Stimulated activated CD8-positive, alpha-beta memory T cell treated with anti-CD3 and anti-CD28 coated beads, Interleukin-4, amount 100 ng/mL, for 1 hour (primary cell): Measurements from ENCODE around the gene TAX1BP1.
A peak's percentile ranks its signal among the peaks of the same experiment; 100 is the strongest.
"Not testable (repeated sequence)": the region's sequence is repeated elsewhere in the genome, so short reads cannot be mapped to it uniquely, and the experiment has no call there.

Source experiments
- DNase-seq, 2 donors: peaks; one replicate each; pipeline ENCODE4 v3.0.0-alpha.2; 2020; ENCODE audit warnings: low read depth in 2 of 2, low spot score in 1 of 2

Gene TAX1BP1

DNA sequence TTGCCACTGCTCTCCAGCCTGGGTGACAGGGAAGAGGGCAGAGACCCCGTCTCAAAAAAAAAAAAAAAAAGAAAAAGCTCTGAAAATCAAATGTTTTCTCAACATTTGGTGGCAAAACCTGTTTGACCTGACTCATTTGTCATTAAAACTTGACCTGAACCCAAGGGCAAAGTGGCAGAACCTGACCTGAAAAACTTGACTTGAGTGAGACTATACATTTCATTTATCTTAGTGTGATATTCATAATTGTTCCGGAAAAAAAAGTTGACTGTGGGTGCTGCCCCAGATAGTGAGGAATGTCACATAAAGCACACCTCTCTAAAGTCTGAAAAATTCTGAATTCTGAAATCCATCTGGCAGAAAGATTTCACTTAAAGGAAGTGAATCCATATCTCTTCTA is 2.3 kb upstream of the TAX1BP1 start:
- DNase-seq = no peak

DNA sequence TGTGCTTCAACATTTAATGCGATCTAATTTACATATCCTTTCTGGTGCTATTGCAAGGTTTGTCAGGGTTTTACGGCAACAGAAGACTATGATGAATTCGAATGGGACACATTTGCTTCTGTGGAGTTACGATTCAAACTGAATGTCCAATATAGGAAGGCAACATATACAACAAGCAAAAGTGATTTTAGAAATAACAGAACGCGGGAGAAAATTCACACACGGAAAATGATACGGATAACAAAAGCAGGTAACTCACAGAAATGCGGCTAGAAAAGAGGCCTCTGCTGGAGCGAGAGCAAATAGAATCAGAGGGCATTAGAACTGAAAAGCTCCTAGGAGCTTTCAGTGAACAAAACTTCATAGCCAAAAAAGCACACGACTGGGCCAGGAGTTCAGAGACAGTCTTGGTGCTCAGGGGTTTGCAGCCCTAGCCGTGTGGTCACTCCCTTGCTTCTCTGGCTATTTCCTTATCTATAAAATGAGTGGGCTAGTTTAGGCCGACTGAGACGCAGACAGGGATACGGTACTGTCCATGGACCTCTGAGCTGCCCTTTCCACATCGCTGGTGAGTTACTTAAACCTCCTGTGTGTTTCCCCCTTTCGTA is 557 bp upstream of the TAX1BP1 start:
- DNase-seq = no peak

- peak; percentile 51 to 69 for DNase-seq
These were observed 606 bp downstream of the TAX1BP1 start for GRCh38 chr7:27740449-27741086.

- not testable (repeated sequence) for DNase-seq
These were observed 2.2 kb downstream of the TAX1BP1 start for GRCh38 chr7:27742091-27742710.

GRCh38 chr7:27745064-27745583 is 5.2 kb downstream of the TAX1BP1 start:
- DNase-seq = no peak

- no peak for DNase-seq
These were observed 6.5 kb downstream of the TAX1BP1 start for GRCh38 chr7:27746486-27746885.

GRCh38 chr7:27746978-27747377 is 7.0 kb downstream of the TAX1BP1 start:
- no peak for DNase-seq

- DNase-seq = no peak
These were observed 7.8 kb downstream of the TAX1BP1 start for GRCh38 chr7:27747589-27748368.

GRCh38 chr7:27750316-27750715 is 10.4 kb downstream of the TAX1BP1 start:
- DNase-seq = no peak

GRCh38 chr7:27751888-27752660 is 12.1 kb downstream of the TAX1BP1 start:
- DNase-seq = no peak

DNA sequence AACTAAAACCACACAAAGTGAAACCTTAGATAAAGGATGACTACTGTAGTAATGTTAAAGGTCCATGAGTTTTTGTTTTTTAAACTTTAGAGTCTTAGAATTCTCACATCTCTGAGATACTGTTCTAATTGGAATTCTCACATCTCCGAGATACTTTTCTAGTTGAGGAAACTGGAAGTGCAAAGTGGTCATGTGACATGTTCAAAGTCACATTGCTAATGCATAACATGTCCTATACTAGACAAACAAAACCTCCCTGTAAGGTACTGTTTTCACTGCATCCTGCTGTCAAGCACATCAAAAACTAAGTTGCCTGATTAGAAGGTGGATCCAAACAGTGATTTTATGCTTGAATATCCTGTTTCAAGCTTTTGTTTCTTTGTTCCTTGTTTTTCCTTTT is 13.9 kb downstream of the TAX1BP1 start:
- no peak for DNase-seq

DNA sequence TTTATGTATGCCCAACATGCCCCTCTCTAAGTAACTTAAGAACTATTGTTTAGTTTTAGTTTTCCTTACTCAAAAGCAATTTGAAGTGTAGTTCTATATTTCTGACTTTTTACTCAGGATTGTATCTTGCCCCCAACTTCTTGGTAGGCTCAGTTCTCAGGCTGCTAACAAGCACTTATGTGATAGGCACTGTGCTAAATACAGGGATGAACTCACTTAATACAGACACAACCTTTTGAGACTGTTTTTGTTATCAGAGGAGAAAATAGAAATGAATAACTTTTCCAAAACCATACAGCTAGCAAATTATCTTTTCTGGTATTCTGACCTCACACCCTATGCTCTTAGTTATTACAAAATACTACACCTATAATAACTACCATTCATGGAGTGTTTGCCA is 16.3 kb downstream of the TAX1BP1 start:
- DNase-seq = no peak

GRCh38 chr7:27759491-27759890 is 19.5 kb downstream of the TAX1BP1 start:
- no peak for DNase-seq

GRCh38 chr7:27762062-27762461 is 22.1 kb downstream of the TAX1BP1 start:
- DNase-seq = no peak

- DNase-seq = no peak
These were observed 24.1 kb downstream of the TAX1BP1 start for GRCh38 chr7:27763983-27764508.

- no peak for DNase-seq
These were observed 25.9 kb downstream of the TAX1BP1 start for GRCh38 chr7:27765841-27766240.

- no peak for DNase-seq
These were observed 27.4 kb downstream of the TAX1BP1 start for GRCh38 chr7:27767374-27767773.

DNA sequence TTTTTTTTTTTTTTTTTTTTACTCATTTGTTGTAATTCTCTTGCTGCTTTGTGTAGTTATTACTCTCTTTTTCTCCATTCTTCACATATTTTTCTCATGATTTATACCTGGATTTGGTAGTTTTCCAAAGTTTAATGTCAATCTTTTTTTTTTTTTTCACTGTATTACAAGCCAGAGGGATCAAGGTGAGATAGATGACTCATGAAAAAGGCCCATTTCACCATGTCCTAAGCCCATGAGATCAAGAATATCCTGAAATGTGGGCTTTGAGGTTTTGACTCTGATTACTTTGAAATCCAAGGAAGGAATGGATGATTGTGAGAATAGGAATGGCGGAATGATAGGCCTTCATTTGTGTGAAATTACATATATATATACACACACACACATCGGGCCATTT is 31.1 kb downstream of the TAX1BP1 start:
- DNase-seq = no peak

GRCh38 chr7:27774717-27775328 is 34.9 kb downstream of the TAX1BP1 start:
- DNase-seq = no peak

DNA sequence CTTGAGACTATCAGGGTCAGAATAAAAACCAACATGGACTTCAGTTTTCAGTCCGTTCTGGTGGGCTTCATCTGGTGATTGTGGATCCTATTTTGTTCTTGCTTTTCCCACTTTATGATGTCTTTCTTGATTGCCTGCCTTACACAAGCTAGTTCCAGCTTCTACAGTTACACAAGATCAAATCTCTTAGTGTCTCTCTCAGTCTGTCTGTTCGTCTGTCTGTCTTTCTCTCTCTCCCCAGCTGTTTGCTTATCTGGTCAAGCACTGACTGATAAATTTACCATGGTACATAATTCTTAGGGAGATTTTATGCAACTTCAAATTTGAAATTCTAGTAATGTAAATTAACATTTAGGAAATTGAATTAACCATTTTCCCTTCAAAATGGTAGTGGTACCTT is 35.8 kb downstream of the TAX1BP1 start:
- no peak for DNase-seq
